Raji (cell line): ENCODE measurements around the gene PMAIP1.

ENCODE experiments used
- POLR2A ChIP-seq: IDR thresholded peaks from 2 replicates; pipeline ENCODE4 v1.6.1; 2011; ENCODE audit warnings: low read depth, low read length, control low read depth; ENCODE audit not compliant: insufficient read depth

The PMAIP1 gene

DNA sequence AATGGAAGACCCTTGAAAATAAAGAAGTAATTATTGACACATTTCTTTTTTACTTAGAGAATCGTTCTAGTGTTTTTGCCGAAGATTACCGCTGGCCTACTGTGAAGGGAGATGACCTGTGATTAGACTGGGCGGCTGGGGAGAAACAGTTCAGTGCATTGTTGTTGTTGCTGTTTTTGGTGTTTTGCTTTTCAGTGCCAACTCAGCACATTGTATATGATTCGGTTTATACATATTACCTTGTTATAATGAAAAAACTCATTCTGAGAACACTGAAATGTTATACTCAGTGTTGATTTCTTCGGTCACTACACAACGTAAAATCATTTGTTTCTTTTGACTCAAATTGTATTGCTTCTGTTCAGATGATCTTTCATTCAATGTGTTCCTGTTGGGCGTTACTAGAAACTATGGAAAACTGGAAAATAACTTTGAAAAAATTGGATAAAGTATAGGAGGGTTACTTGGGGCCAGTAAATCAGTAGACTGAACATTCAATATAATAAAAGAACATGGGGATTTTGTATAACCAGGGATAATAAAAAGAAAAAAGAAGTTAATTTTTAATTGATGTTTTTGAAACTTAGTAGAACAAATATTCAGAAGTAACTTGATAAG lies 3.3 kb downstream of the PMAIP1 start:
- TF ChIP-seq POLR2A, result no peak

DNA sequence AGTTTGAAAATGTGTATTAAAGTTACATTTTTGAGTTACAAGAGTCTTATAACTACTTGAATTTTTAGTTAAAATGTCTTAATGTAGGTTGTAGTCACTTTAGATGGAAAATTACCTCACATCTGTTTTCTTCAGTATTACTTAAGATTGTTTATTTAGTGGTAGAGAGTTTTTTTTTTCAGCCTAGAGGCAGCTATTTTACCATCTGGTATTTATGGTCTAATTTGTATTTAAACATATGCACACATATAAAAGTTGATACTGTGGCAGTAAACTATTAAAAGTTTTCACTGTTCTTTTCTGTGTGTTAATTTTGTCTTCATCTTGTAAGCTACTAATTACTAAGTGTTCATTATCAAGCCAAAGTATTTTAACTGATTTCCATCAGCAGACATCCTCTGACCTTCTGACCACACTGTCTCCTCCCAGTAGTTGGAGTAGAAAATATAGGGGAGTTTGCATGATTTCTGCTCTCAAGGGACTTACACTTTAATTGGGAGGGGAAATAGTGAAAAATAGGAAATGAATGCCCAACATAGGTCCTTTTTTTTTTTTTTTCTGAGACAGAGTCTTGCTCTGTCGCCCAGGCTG lies 4.3 kb downstream of the PMAIP1 start:
- TF ChIP-seq POLR2A, result no peak

GRCh38 chr18:59905686-59906091 lies 5.9 kb downstream of the PMAIP1 start:
- no peak for TF ChIP-seq POLR2A

DNA sequence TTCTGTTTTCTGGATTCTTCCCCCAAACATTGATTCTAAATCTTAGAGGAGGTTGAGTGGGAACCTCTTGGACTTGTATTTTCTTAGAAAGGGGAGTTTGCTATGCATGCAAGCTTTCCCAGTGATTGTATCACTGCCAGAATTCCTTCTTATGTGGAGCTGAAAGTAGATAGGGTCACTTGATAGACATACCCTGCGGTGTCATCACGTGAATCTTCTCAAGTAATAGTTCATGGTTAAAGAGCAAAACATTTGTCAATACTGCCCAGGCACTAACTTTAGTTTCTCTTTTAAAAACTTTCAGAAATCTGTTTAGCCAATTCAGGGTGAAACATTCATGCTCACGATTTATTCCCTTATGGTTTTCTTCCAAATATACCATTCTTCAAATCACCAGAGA lies 6.4 kb downstream of the PMAIP1 start:
- TF ChIP-seq POLR2A, result no peak

- no peak for TF ChIP-seq POLR2A
Observed at GRCh38 chr18:59907172-59907571, 7.4 kb downstream of the PMAIP1 start.

DNA sequence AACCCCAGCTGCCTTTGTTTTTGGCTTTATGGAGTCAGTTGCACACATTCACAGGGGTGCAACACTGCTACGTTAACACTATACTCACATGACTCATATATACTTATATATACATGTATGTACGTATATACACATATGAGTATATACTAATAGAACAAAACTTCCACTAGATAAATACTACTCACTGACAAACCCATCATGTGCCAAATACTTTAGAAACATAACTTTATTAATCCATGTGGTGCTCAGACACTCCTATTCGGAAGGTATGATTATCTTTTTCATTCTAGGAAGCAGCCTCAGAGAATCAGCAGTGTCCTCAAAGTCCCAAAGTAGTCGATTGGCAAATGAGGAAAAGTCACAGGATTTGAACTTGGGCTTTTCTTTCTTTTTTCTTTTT lies 7.9 kb downstream of the PMAIP1 start:
- no peak for TF ChIP-seq POLR2A

DNA sequence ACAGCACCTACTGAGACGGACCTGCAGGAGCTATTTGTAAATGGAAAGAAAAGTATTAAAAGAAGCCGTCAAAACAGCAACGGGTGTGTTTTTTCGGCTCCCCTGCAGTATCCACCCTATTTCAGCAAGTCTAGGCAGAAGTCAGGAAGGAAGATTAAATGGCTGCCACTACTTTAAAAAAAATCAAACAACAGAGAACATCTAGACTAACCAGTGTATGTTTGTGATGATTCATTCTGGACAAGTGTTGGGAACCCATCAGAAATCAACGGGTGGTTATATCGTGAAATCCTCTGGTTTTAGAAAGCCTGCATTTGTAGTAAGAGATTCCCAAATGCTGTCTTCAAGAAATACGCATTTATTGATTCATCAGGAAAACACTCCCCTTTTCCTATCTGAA lies 9.0 kb downstream of the PMAIP1 start:
- no peak for TF ChIP-seq POLR2A

DNA sequence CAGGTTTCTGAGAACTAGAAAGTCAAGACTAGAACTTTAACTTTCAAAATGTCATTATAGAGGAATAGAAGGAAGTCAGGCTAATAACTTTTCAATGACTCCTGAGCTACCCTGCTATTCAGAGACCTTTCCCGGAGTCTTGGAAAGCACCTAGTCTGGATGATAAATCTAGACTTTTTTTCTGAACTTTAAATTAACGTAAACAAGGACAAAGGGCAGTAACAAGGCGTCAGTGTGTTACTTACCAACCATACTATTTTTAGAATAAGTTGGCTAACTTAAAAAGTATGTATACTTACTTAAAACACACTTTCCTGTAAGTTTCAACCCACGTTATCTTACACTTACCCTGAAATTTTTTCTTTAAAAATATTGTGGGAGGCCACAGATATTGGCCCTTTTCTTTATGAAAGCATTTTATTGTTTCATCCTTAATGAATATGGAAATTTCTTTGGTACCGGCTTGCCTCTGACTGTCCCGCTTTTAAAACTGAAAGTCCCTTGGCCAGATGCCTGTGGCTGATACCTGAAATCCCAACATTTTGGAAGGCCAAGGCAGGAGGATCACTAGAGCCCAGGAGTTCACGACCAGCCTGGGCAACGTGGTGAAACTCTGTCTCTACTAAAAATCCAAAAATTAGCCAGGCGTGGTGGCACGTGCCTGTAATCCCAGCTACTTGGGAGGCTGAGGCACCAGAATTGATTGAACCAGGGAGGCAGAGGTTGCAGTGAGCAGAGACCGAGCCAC lies 9.7 kb downstream of the PMAIP1 start:
- TF ChIP-seq POLR2A, result no peak

DNA sequence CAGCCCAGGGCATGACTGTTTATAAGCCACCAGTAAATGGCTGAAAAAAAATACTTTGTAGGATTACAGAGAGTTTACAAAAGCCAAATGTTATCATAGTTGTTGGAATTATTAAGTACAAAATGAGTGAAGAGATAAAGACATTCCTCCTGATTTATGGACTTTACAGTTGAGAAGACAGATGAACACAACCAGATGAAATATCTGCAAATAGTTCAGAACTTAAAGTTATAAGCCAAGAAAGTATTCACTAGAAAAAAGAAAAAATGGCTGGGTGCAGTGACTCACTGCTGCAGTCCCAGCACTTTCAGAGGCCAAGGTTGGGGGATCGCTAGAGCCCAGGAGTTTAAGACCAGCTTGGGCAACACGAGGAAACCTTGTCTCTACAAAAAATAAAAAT lies 11.2 kb downstream of the PMAIP1 start:
- no peak for TF ChIP-seq POLR2A

- no peak for TF ChIP-seq POLR2A
Observed at GRCh38 chr18:59911600-59911999, 11.8 kb downstream of the PMAIP1 start.

DNA sequence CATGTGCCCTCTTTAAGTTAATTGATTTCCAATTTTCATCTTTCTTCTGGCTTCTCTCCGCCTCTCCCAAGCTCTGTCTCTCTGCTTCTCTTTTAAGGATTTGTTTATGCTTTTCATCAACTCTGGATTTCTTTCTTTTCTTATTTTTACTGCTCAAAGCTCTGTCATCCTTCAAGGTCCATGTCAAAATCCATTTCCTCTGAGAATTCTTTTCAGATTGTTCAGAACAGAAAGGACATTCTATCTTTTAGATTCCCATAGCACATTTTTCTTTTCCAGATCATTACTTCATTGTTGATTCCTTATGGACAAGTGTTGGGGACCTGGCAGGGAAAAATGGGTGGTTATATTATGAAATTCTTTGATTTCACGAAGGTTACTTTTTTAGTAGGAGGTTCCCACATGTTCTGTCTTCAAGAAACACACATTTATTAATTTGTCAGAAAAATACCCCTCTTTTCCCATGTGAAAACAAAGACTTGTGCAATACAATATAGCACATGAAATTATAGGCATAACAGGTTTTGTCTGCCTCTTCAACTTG lies 12.3 kb downstream of the PMAIP1 start:
- TF ChIP-seq POLR2A, result no peak

DNA sequence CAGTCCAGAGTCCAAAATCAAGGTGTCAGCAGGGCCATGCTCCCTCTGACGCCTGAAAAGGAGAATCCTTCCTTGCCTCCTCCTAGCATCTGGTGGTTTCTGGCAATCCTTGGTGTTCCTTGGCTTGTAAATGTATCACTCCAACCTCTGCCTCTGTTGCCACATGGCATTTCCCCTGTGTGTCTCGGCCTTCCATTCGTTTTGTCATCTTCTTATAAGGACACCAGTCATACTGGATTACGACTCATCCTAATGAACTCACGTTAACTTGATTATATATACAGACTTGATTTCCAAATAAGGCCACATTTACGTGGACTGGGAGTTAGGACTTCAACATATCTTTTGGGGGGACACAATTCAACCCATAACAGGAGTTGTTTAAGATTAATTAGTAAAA lies 15.8 kb downstream of the PMAIP1 start:
- no peak for TF ChIP-seq POLR2A

GRCh38 chr18:59916746-59917145 lies 16.9 kb downstream of the PMAIP1 start:
- no peak for TF ChIP-seq POLR2A

DNA sequence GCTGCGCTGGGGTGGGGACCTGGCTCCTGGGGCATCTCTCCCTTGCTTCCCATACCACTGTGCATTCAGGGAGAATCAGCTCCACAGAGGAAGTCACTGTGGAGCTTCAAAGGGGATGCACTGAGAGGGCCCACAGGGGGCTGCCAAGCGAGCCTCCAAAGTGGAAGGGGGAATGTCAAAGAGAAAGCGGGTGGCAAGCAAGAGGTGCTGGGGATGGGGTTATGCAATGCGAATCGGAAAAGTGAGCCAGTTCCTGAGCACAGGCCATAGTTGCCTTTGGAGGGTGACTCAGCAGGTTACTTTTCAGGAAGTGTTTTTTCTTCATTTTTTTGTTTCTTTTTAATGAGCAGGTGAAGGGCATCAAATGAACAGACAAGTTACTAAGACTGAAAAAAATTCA lies 17.6 kb downstream of the PMAIP1 start:
- no peak for TF ChIP-seq POLR2A

GRCh38 chr18:59918320-59918755 lies 18.5 kb downstream of the PMAIP1 start:
- peak; percentile 28; the same call in 1 of the 2 replicates for TF ChIP-seq POLR2A

GRCh38 chr18:59918997-59919396 lies 19.2 kb downstream of the PMAIP1 start:
- no peak for TF ChIP-seq POLR2A
